Panc1 (cell line): ENCODE data around the gene RASIP1. TPM values are rescaled to one million over a fixed set of nuclear protein-coding genes. Genes with fewer than 3 reads are reported as not detected.
"Not testable (repeated sequence)": the region's sequence is repeated elsewhere in the genome, so short reads cannot be mapped to it uniquely, and the experiment has no call there.

Experiments used
- ATAC-seq: fragments of 200-7000 bp; cut with Tn5 transposase; 2 replicates; pipeline ENCODE4 v1.9.1; 2020; ENCODE audit warnings: mild to moderate bottlenecking, moderate library complexity
- BruUV-seq: library from RNA; stranded (reverse); fragments of 400-500 nt; replicated peaks from 2 replicates; lab custom pipeline; 2021; lab: Mats Ljungman, UMichigan
- CTCF ChIA-PET: fragments of 300-600 bp; sonication (Branson Sonifier 250); formaldehyde crosslinking; loops from one replicate; lab custom pipeline; 2022; ENCODE audit warnings: antibody characterized with exemption; lab: Charles Lee
- POLR2A ChIA-PET: fragments of 300-600 bp; sonication (Branson Sonifier 250); formaldehyde crosslinking; loops from one replicate; lab custom pipeline; 2022; ENCODE audit warnings: antibody characterized with exemption; lab: Charles Lee
- DNase-seq: peaks from one replicate; pipeline ENCODE4 v3.0.0-alpha.2; 2010; ENCODE audit warnings: low read depth, low spot score
- H3K27ac ChIP-seq: 2 replicates; pipeline ENCODE4 v1.5.1; 2011; ENCODE audit warnings: mild to moderate bottlenecking, low read length, inconsistent platforms
- H3K27me3 ChIP-seq: fragments of 200-500 bp; sonication (Bioruptor generic); 2 replicates; pipeline ENCODE4 v1.6.0; 2014; ENCODE audit warnings: low read length, inconsistent platforms; ENCODE audit not compliant: control insufficient read depth, insufficient read depth
- H3K36me3 ChIP-seq: fragments of 200-500 bp; sonication (Bioruptor generic); 2 replicates; pipeline ENCODE4 v1.5.1; 2014; ENCODE audit warnings: inconsistent platforms, mild to moderate bottlenecking, low read length, moderate library complexity; ENCODE audit not compliant: control insufficient read depth, insufficient read depth
- H3K4me1 ChIP-seq: 2 replicates; pipeline ENCODE4 v1.5.1; 2011; ENCODE audit warnings: inconsistent platforms, mild to moderate bottlenecking, low read length, moderate library complexity; ENCODE audit not compliant: control insufficient read depth, insufficient read depth
- H3K4me3 ChIP-seq, 2 experiments: 2 replicates each; pipeline ENCODE4 v1.5.1; 2011 to 2012; ENCODE audit warnings: low read depth in 2 of 2, low read length in 2 of 2, mild to moderate bottlenecking in 2 of 2, inconsistent platforms in 1 of 2, moderate library complexity in 1 of 2
- H3K9me3 ChIP-seq: fragments of 200-500 bp; sonication (Bioruptor generic); 2 replicates; pipeline ENCODE4 v1.5.1; 2014; ENCODE audit warnings: low read depth, mild to moderate bottlenecking, inconsistent platforms, low read length, moderate library complexity; ENCODE audit not compliant: control insufficient read depth, insufficient read depth
- CTCF ChIP-seq: fragments of 450-650 bp; IDR thresholded peaks from 2 replicates; pipeline ENCODE4 v1.5.1; 2017; ENCODE audit warnings: mild to moderate bottlenecking
- POLR2AphosphoS5 ChIP-seq: IDR thresholded peaks from 2 replicates; pipeline ENCODE4 v1.6.1; 2012; ENCODE audit warnings: mild to moderate bottlenecking, low read depth, low read length, moderate library complexity
- REST ChIP-seq, 2 experiments: IDR thresholded peaks; 2 replicates each; pipeline ENCODE4 v1.6.1; 2011 to 2012; ENCODE audit warnings: low read depth in 2 of 2, control low read depth in 1 of 2, low read length in 1 of 2, mild to moderate bottlenecking in 1 of 2, moderate library complexity in 1 of 2; ENCODE audit not compliant: insufficient read depth in 1 of 2
- SIN3A ChIP-seq: IDR thresholded peaks from 2 replicates; pipeline ENCODE4 v1.6.1; 2012; ENCODE audit warnings: low read depth, mild to moderate bottlenecking, low read length, moderate library complexity, borderline replicate concordance; ENCODE audit not compliant: insufficient read depth
- TCF7L2 ChIP-seq: IDR thresholded peaks from 2 replicates; pipeline ENCODE4 v1.6.1; 2011; ENCODE audit warnings: mild to moderate bottlenecking, low read depth, low read length, inconsistent platforms
- in situ Hi-C: cut with HindIII; loops from 2 replicates; pipeline ENCODE4 v1.10.0; 2016; ENCODE audit warnings: low sequenced_read_pairs, low pct_unique_long_range_greater_than_20kb
- intact Hi-C: fragments of 100-400 bp; cut with micrococcal nuclease; formaldehyde crosslinking; loops from one replicate; pipeline ENCODE4 v1.10.0; 2022; ENCODE audit not compliant: unreplicated experiment
- total RNA-seq: library from RNA; stranded (reverse); gene quantifications from one replicate; pipeline ENCODE4 v1.2.1, GENCODE V29; 2021; ENCODE audit not compliant: unreplicated experiment

RASIP1 gene
- total RNA-seq, 1 experiment from 2014 or later, result 0.41 TPM

- ChIA-PET POLR2A (interaction anchor here (0.6 kb wide), 2 partner anchors 19 to 35 kb away, joined by 3 to 11 read pairs; no protein-coding TSS in a partner anchor), CTCF (interaction anchor here (0.5 kb wide), 1 partner anchor 28 kb away, joined by 9 read pairs; no protein-coding TSS in a partner anchor)
- H3K4me1 ChIP-seq, result no peaks in the 10 kb centered on the region
- no peaks in the 10 kb centered on the region for H3K27me3 ChIP-seq
- BruUV-seq, result no TSS peak
- ATAC-seq (no peak), DNase-seq (no peak)
- no peak overlapping the region for H3K4me3 ChIP-seq
- H3K36me3 ChIP-seq, result no peaks in the 10 kb centered on the region
- no peaks in the 10 kb centered on the region for H3K9me3 ChIP-seq
- intact Hi-C loops (no loop called here), in situ Hi-C loops (no loop called here)
- TF ChIP-seq CTCF (no peak), REST (IDR thresholded peaks at IDR 0.05; ENCODE audit: insufficient read depth in 1 of 2, low read depth in 2 of 2, low read length in 1 of 2) (no peak), POLR2AphosphoS5 (no peak), SIN3A (no peak), TCF7L2 (no peak)
- H3K27ac ChIP-seq, result no peak overlapping the region
Observed at GRCh38 chr19:48687776-48688175, 52.6 kb downstream of the RASIP1 start.

GRCh38 chr19:48686637-48687036 lies 53.8 kb downstream of the RASIP1 start:
- ATAC-seq, H3K27me3 ChIP-seq, H3K4me3 ChIP-seq, H3K36me3 ChIP-seq, H3K9me3 ChIP-seq, H3K4me1 ChIP-seq, DNase-seq, BruUV-seq, POLR2A ChIA-PET, intact Hi-C loops, in situ Hi-C loops, CTCF ChIA-PET, H3K27ac ChIP-seq: not testable (repeated sequence)

- Histone ChIP-seq H3K27me3 (no peaks in the 10 kb centered on the region), H3K9me3 (no peaks in the 10 kb centered on the region), H3K4me1 (no peaks in the 10 kb centered on the region), H3K27ac (no peak overlapping the region), H3K36me3 (no peaks in the 10 kb centered on the region), H3K4me3 (no peak overlapping the region)
- ChIA-PET POLR2A (no interaction called here), CTCF (no interaction called here)
- DNase-seq (no peak), ATAC-seq (no peak)
- TF ChIP-seq SIN3A (no peak), POLR2AphosphoS5 (no peak), REST (IDR thresholded peaks at IDR 0.05; ENCODE audit: insufficient read depth in 1 of 2, low read depth in 2 of 2, low read length in 1 of 2) (no peak), CTCF (no peak), TCF7L2 (no peak)
- BruUV-seq, result no TSS peak
- intact Hi-C loops, result no loop called here
- in situ Hi-C loops, result no loop called here
Observed at GRCh38 chr19:48686088-48686487, 54.3 kb downstream of the RASIP1 start.
